Measurements from ENCODE around the gene RASSF4. TPM values are rescaled to one million over a fixed set of nuclear protein-coding genes. Genes with fewer than 3 reads are reported as not detected.

The RASSF4 gene
- total RNA-seq, 3 donors from 2014 or later: 20.0 to 50.6 (median 32.3) TPM

DNA sequence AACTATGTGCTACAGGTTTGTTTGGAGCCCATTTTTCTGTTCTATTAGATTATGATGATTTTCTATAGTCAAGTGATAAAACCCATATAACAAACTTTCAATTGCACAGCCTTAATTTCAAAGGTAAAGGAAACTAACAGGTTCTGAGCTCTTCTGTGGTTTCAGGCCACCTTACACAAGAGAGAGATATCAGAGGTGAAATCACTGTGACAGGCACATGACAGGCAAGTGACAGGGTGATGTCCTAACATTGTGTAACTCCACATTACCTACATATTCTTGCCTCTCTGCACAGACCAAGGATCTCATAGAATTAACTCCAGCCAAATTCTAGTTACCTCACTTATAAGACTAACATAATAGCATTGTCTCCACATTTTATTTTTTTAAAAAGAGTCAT is 76.1 kb downstream of the RASSF4 start:
- ATAC-seq: no peak
- no peaks in the 10 kb centered on the region for H3K36me3 ChIP-seq (ENCODE audit: low read depth)
- H3K4me1 ChIP-seq (ENCODE audit: low read depth): no peaks in the 10 kb centered on the region
- TF ChIP-seq, protein P1, sequence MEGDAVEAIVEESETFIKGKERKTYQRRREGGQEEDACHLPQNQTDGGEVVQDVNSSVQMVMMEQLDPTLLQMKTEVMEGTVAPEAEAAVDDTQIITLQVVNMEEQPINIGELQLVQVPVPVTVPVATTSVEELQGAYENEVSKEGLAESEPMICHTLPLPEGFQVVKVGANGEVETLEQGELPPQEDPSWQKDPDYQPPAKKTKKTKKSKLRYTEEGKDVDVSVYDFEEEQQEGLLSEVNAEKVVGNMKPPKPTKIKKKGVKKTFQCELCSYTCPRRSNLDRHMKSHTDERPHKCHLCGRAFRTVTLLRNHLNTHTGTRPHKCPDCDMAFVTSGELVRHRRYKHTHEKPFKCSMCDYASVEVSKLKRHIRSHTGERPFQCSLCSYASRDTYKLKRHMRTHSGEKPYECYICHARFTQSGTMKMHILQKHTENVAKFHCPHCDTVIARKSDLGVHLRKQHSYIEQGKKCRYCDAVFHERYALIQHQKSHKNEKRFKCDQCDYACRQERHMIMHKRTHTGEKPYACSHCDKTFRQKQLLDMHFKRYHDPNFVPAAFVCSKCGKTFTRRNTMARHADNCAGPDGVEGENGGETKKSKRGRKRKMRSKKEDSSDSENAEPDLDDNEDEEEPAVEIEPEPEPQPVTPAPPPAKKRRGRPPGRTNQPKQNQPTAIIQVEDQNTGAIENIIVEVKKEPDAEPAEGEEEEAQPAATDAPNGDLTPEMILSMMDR (IDR thresholded peaks at IDR 0.05): no peak
- DNase-seq: no peak
- intact Hi-C loops (cut with DNase I, micrococcal nuclease): no loop called here
- H3K9me3 ChIP-seq: peaks cover 4% of the 10 kb centered on the region
- H3K4me3 ChIP-seq: no peak overlapping the region

GRCh38 chr10:45040921-45041542 is 81.4 kb downstream of the RASSF4 start:
- DNase-seq: no peak
- Histone ChIP-seq H3K36me3 (ENCODE audit: low read depth) (no peaks in the 10 kb centered on the region), H3K4me1 (ENCODE audit: low read depth) (no peaks in the 10 kb centered on the region), H3K9me3 (no peaks in the 10 kb centered on the region), H3K4me3 (no peak overlapping the region)
- intact Hi-C loops (cut with DNase I, micrococcal nuclease): no loop called here
- TF ChIP-seq, protein P1 (IDR thresholded peaks at IDR 0.05): no peak
- ATAC-seq: no peak

- H3K4me3 ChIP-seq: no peak overlapping the region
- TF ChIP-seq, protein P1 (IDR thresholded peaks at IDR 0.05): no peak
- no peak for DNase-seq
- no peaks in the 10 kb centered on the region for H3K9me3 ChIP-seq
- H3K36me3 ChIP-seq (ENCODE audit: low read depth): no peaks in the 10 kb centered on the region
- no peak for ATAC-seq
- H3K4me1 ChIP-seq (ENCODE audit: low read depth): no peaks in the 10 kb centered on the region
- intact Hi-C loops (cut with DNase I, micrococcal nuclease): no loop called here
Observed at GRCh38 chr10:45044290-45044689, 84.7 kb downstream of the RASSF4 start.

Other genes starting within 250 kb of the RASSF4 start
- 10 to 100 TPM; 14.9 to 40.6 (median 17.4) TPM for gene TMEM72, start 48.5 kb upstream of the RASSF4 start, total RNA-seq
- gene DEPP1, start 19.0 kb downstream of the RASSF4 start, total RNA-seq: 10 to 100 TPM; 14.8 to 19.0 (median 18.1) TPM
- 10 to 100 TPM; 14.6 to 17.7 (median 15.5) TPM for gene ZNF22, start 41.1 kb downstream of the RASSF4 start, total RNA-seq

Measured in mucosa of descending colon (tissue), 3 donors.